Spinal cord (tissue), 10 donors: ENCODE results near the gene FHDC1. TPM values are rescaled to one million over a fixed set of nuclear protein-coding genes. Genes with fewer than 3 reads are reported as not detected.

Experiments used
- DNase-seq, 6 donors: peaks; one replicate each; pipeline versions ENCODE4 v3.0.0 to v3.0.0-alpha.2; 2013 to 2015; ENCODE audit warnings: low spot score in 6 of 6, low read depth in 4 of 6
- H3K27ac ChIP-seq: one replicate; pipeline ENCODE4 v1.5.1; 2013; ENCODE audit warnings: low read depth, low read length, control low read depth
- H3K27me3 ChIP-seq: one replicate; pipeline ENCODE4 v1.6.1; 2013; ENCODE audit warnings: low read length; ENCODE audit not compliant: control insufficient read depth, insufficient read depth
- H3K36me3 ChIP-seq: one replicate; pipeline ENCODE4 v1.6.1; 2013; ENCODE audit warnings: low read length; ENCODE audit not compliant: control insufficient read depth, insufficient read depth
- H3K4me1 ChIP-seq: one replicate; pipeline ENCODE4 v1.6.1; 2013; ENCODE audit warnings: low read length; ENCODE audit not compliant: control insufficient read depth, insufficient read depth
- H3K4me3 ChIP-seq: one replicate; pipeline ENCODE4 v1.5.1; 2013; ENCODE audit warnings: low read depth, low read length, control low read depth
- H3K9me3 ChIP-seq: one replicate; pipeline ENCODE4 v1.6.1; 2013; ENCODE audit warnings: low read length; ENCODE audit not compliant: control insufficient read depth, insufficient read depth
- WGBS: methylation state at CpG from one replicate; pipeline ENCODE4 v1.1.5; 2013; ENCODE audit warnings: missing lambda C conversion rate; ENCODE audit not compliant: insufficient coverage; 5-methylcytosine and 5-hydroxymethylcytosine counted together
- polyA plus RNA-seq, 2 donors: library from polyadenylated mRNA; unstranded; fragments of 120-200 nt; gene quantifications; one replicate each; pipeline ENCODE4 v1.2.1, GENCODE V29; 2013; ENCODE audit not compliant: insufficient read length in 2 of 2
- total RNA-seq, 2 donors: library from RNA; depleted of rRNA in 1 of 2; stranded (reverse); fragments of 120-200 nt in 1 of 2; fragments of >200 nt in 1 of 2; gene quantifications; one replicate each; pipeline versions ENCODE4 v1.2.3 to v1.2.4, GENCODE V29; 2013 to 2014
- donor health status: healthy.

Gene FHDC1
- total and polyA plus RNA-seq, 4 donors, result 2.5 to 8.1 (median 5.9) TPM

DNA sequence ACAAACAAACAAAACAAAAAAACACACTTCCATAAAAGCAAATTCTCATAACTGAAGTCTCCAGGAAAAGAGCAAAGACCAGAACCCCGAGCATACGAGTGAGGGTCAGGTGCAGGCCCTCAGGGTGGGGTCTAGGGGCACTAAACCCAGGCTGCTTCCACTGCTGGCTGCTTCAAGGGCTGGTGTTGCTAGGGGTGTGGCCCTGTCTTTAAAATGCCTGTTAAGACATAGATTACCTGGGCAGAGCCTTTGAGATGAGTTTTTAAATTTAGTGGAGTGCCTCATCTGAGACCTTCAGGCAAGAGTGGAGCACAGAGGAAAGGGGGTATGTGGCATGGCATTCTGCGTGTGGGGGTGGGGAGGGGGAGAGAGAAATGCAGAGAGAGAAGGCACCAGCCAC, 87.0 kb downstream of the FHDC1 start:
- H3K4me1 ChIP-seq, result no peaks in the 10 kb centered on the region
- no peak overlapping the region for H3K4me3 ChIP-seq
- no peak overlapping the region for H3K27ac ChIP-seq
- no peak for DNase-seq
- H3K36me3 ChIP-seq, result no peaks in the 10 kb centered on the region
- 42% methylated on average over 2 of the region's 3 CpGs for WGBS
- H3K27me3 ChIP-seq, result no peaks in the 10 kb centered on the region
- H3K9me3 ChIP-seq, result no peaks in the 10 kb centered on the region

GRCh38 chr4:153023692-153024394, 87.7 kb downstream of the FHDC1 start:
- Histone ChIP-seq H3K36me3 (no peaks in the 10 kb centered on the region), H3K4me1 (no peaks in the 10 kb centered on the region), H3K27me3 (no peaks in the 10 kb centered on the region), H3K9me3 (peaks cover 2% of the 10 kb centered on the region), H3K27ac (no peak overlapping the region), H3K4me3 (no peak overlapping the region)
- WGBS, result 83% methylated on average over 6 of the region's 17 CpGs
- no peak for DNase-seq

- 93% methylated on average over 3 of the region's 6 CpGs for WGBS
- H3K4me1 ChIP-seq, result no peaks in the 10 kb centered on the region
- H3K9me3 ChIP-seq, result peaks cover 5% of the 10 kb centered on the region
- no peak for DNase-seq
- H3K4me3 ChIP-seq, result no peak overlapping the region
- H3K27ac ChIP-seq, result no peak overlapping the region
- H3K36me3 ChIP-seq, result no peaks in the 10 kb centered on the region
- no peaks in the 10 kb centered on the region for H3K27me3 ChIP-seq
Observed at GRCh38 chr4:153024466-153024865, 88.3 kb downstream of the FHDC1 start.

DNA sequence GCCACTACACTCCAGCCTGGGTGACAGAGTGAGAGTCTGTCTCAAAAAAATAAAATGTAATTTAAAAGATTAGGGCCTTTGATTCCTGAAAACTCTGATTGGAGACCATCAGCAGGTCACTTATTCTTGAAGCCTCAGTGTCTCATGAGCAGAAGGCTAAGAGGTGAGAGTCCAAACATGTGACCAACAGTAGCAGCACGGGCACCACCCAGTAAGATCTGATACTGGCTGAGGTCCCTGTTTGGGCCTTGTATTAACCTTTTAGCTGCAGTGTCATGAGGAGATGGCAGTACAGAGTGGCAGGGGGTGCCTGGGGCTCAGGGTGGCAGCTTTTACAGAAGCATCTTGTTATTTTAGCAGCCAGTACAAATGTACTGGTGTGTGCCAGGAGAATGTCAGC, 89.3 kb downstream of the FHDC1 start:
- H3K36me3 ChIP-seq, result no peaks in the 10 kb centered on the region
- no peaks in the 10 kb centered on the region for H3K4me1 ChIP-seq
- no peak overlapping the region for H3K27ac ChIP-seq
- H3K9me3 ChIP-seq, result peaks cover 6% of the 10 kb centered on the region
- DNase-seq, result peak in 1 of 6 donors; percentile 38
- 50% methylated on average over 1 of the region's 1 CpG for WGBS
- H3K4me3 ChIP-seq, result no peak overlapping the region
- H3K27me3 ChIP-seq, result no peaks in the 10 kb centered on the region

DNA sequence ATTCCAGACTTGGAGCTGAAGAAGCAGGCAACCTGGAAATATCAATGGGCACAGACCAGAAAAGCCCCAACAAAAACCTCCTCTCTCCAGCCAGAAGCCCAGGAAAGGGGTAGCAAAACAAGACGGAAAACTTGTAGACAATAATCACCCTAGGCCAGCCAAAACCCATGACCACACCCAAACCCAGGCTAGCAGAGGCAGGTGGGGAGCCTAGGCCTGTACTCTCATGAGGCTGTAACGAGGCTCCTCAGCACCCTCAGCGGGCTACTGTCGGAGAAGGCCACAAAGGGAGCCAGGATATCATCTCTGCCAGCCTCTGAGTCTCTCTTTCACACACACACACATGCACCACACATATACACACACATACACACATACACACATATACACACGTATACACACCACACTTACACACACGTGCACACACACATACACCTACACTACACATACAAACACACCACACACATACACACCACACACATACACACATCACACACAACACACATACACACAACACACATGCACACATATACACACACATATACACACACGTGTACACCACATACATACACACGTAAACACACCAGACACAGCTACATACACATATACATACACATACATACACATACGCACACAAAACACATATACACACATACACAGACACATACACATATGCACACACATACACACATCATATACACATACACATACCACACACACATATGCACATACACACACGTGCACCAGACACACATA, 90.6 kb downstream of the FHDC1 start:
- H3K27ac ChIP-seq, result no peak overlapping the region
- no peak for DNase-seq
- WGBS, result 83% methylated on average over 10 of the region's 10 CpGs

GRCh38 chr4:153027866-153028265, 91.7 kb downstream of the FHDC1 start:
- Histone ChIP-seq H3K36me3 (no peaks in the 10 kb centered on the region), H3K4me3 (no peak overlapping the region), H3K27ac (no peak overlapping the region), H3K4me1 (no peaks in the 10 kb centered on the region), H3K27me3 (no peaks in the 10 kb centered on the region), H3K9me3 (peaks cover 6% of the 10 kb centered on the region)
- no peak for DNase-seq
- WGBS, result 0% methylated on average over 1 of the region's 3 CpGs

More for the DNA sequence above, 90.6 kb downstream of the FHDC1 start:
- no peaks in the 10 kb centered on the region for H3K36me3 ChIP-seq
- H3K27me3 ChIP-seq, result no peaks in the 10 kb centered on the region
- no peaks in the 10 kb centered on the region for H3K4me1 ChIP-seq
- peaks cover 6% of the 10 kb centered on the region for H3K9me3 ChIP-seq
- no peak overlapping the region for H3K4me3 ChIP-seq

DNA sequence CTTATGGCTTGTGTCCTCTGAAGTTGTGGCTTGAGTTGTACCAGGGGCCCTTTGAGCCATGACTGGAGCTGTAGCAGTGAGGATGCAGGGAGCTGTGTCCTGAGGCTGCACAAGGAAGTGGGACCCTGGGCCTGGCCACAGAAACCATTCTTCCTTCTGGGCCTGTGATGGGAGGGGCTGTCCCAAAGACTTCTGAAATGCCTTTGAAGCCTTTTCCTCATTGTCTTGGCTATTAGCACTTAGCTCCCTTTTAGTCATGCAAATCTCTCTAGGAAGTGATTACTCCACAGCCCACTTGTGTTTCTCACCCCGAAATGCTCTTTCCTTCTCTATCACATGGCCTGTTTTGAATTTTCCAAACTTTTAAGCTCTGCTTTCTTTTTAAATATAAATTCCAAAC, 92.4 kb downstream of the FHDC1 start:
- no peaks in the 10 kb centered on the region for H3K4me1 ChIP-seq
- 22% methylated on average over 1 of the region's 1 CpG for WGBS

More for the DNA sequence above, 92.4 kb downstream of the FHDC1 start:
- Histone ChIP-seq H3K27ac (no peak overlapping the region), H3K27me3 (no peaks in the 10 kb centered on the region), H3K9me3 (peaks cover 6% of the 10 kb centered on the region), H3K36me3 (no peaks in the 10 kb centered on the region), H3K4me3 (no peak overlapping the region)
- DNase-seq, result no peak

Other genes with a start within 250 kb of the FHDC1 start
- gene TIGD4, start 156.6 kb upstream of the FHDC1 start, total RNA-seq, result 1 to 10 TPM; 3.3 to 6.1 TPM
- gene TIGD4, start 156.6 kb upstream of the FHDC1 start, polyA plus RNA-seq, result 1 to 10 TPM; 1.8 to 3.1 TPM
- gene ARFIP1, start 156.4 kb upstream of the FHDC1 start, total RNA-seq, result 10 to 100 TPM; 38.2 to 55.8 TPM
- 10 to 100 TPM; 24.6 to 26.2 TPM for gene ARFIP1, start 156.4 kb upstream of the FHDC1 start, polyA plus RNA-seq